BLaER1 (cell line): ENCODE results near the gene GPR162.

Experiments used
- H3K27ac ChIP-seq: shearing (Covaris generic); formaldehyde crosslinking; 2 replicates; pipeline ENCODE4 v1.8.1; 2022
- H3K27me3 ChIP-seq: shearing (Covaris generic); formaldehyde crosslinking; 2 replicates; pipeline ENCODE4 v1.8.1; 2022
- H3K36me3 ChIP-seq: shearing (Covaris generic); formaldehyde crosslinking; 2 replicates; pipeline ENCODE4 v1.8.1; 2022
- H3K4me1 ChIP-seq: shearing (Covaris generic); formaldehyde crosslinking; 2 replicates; pipeline ENCODE4 v1.8.1; 2022
- H3K4me2 ChIP-seq: shearing (Covaris generic); formaldehyde crosslinking; 2 replicates; pipeline ENCODE4 v1.8.1; 2022
- H3K4me3 ChIP-seq: shearing (Covaris generic); formaldehyde crosslinking; 2 replicates; pipeline ENCODE4 v1.8.1; 2022
- H3K9ac ChIP-seq: shearing (Covaris generic); formaldehyde crosslinking; 2 replicates; pipeline ENCODE4 v1.8.1; 2022
- H3K9me3 ChIP-seq: shearing (Covaris generic); formaldehyde crosslinking; 2 replicates; pipeline ENCODE4 v1.8.1; 2022
- H4K20me1 ChIP-seq: shearing (Covaris generic); formaldehyde crosslinking; 2 replicates; pipeline ENCODE4 v1.8.1; 2022
- Cebpa-rat ChIP-seq: shearing (Covaris generic); IDR thresholded peaks from 2 replicates; pipeline ENCODE4 v1.8.1; 2022

GPR162 gene

GRCh38 chr12:6842075-6842474, 20.5 kb downstream of the GPR162 start:
- Histone ChIP-seq H3K36me3 (peaks cover 23% of the 10 kb centered on the region), H3K4me1 (peaks cover 11% of the 10 kb centered on the region), H3K4me2 (no peak overlapping the region), H3K27ac (no peak overlapping the region), H3K9me3 (no peaks in the 10 kb centered on the region), H3K9ac (no peak overlapping the region), H3K4me3 (no peak overlapping the region), H3K27me3 (peaks cover 4% of the 10 kb centered on the region; the same call in 1 of the 2 replicates), H4K20me1 (no peaks in the 10 kb centered on the region)
- TF ChIP-seq Cebpa-rat = no peak

GRCh38 chr12:6843118-6843902, 21.7 kb downstream of the GPR162 start:
- H3K27ac ChIP-seq = no peak overlapping the region
- H3K27me3 ChIP-seq = no peaks in the 10 kb centered on the region; the same call in 1 of the 2 replicates
- no peak for TF ChIP-seq Cebpa-rat
- H3K36me3 ChIP-seq = peaks cover 35% of the 10 kb centered on the region
- no peaks in the 10 kb centered on the region for H3K9me3 ChIP-seq
- no peak overlapping the region for H3K4me3 ChIP-seq
- H3K4me1 ChIP-seq = peaks cover 11% of the 10 kb centered on the region
- no peak overlapping the region for H3K4me2 ChIP-seq
- no peak overlapping the region for H3K9ac ChIP-seq
- H4K20me1 ChIP-seq = no peaks in the 10 kb centered on the region

GRCh38 chr12:6845395-6845794, 23.8 kb downstream of the GPR162 start:
- Histone ChIP-seq H3K4me2 (no peak overlapping the region), H3K9ac (no peak overlapping the region), H3K36me3 (peaks cover 55% of the 10 kb centered on the region), H3K9me3 (no peaks in the 10 kb centered on the region), H3K4me1 (peaks cover 19% of the 10 kb centered on the region), H4K20me1 (no peaks in the 10 kb centered on the region), H3K27ac (no peak overlapping the region), H3K4me3 (no peak overlapping the region), H3K27me3 (no peaks in the 10 kb centered on the region)
- TF ChIP-seq Cebpa-rat = no peak

GRCh38 chr12:6846316-6846869, 24.8 kb downstream of the GPR162 start:
- 0 out of 2 replicates have a peak overlapping the region, but pooled peaks have one; percentile 15 for H3K9ac ChIP-seq
- no peaks in the 10 kb centered on the region for H3K9me3 ChIP-seq
- peaks cover 25% of the 10 kb centered on the region for H3K4me1 ChIP-seq
- H3K36me3 ChIP-seq = peaks cover 55% of the 10 kb centered on the region
- no peak overlapping the region for H3K4me3 ChIP-seq
- H4K20me1 ChIP-seq = no peaks in the 10 kb centered on the region
- no peak overlapping the region for H3K27ac ChIP-seq
- TF ChIP-seq Cebpa-rat = no peak
- H3K27me3 ChIP-seq = no peaks in the 10 kb centered on the region
- H3K4me2 ChIP-seq = no peak overlapping the region

- H4K20me1 ChIP-seq = no peaks in the 10 kb centered on the region
- no peak overlapping the region for H3K4me3 ChIP-seq
- no peak overlapping the region for H3K4me2 ChIP-seq
- peaks cover 55% of the 10 kb centered on the region for H3K36me3 ChIP-seq
- H3K27me3 ChIP-seq = no peaks in the 10 kb centered on the region
- no peak for TF ChIP-seq Cebpa-rat
- H3K9ac ChIP-seq = 0 out of 2 replicates have a peak overlapping the region, but pooled peaks have one; percentile 11
- H3K4me1 ChIP-seq = peaks cover 25% of the 10 kb centered on the region
- H3K27ac ChIP-seq = no peak overlapping the region
- H3K9me3 ChIP-seq = no peaks in the 10 kb centered on the region
These were observed 26.1 kb downstream of the GPR162 start for GRCh38 chr12:6847676-6848075.

- H3K4me3 ChIP-seq = peak overlapping the region; percentile 72
- no peaks in the 10 kb centered on the region for H3K9me3 ChIP-seq
- H3K36me3 ChIP-seq = peaks cover 55% of the 10 kb centered on the region
- H3K4me1 ChIP-seq = peaks cover 41% of the 10 kb centered on the region
- no peak for TF ChIP-seq Cebpa-rat
- no peaks in the 10 kb centered on the region for H3K27me3 ChIP-seq
- H3K4me2 ChIP-seq = peak overlapping the region; percentile 93
- H3K27ac ChIP-seq = no peak overlapping the region
- H3K9ac ChIP-seq = peak overlapping the region; percentile 83
- H4K20me1 ChIP-seq = 0 out of 2 replicates have a peak, but pooled peaks cover 14% of the 10 kb centered on the region
These were observed 27.8 kb downstream of the GPR162 start for GRCh38 chr12:6849427-6849826.

GRCh38 chr12:6849976-6850560, 28.4 kb downstream of the GPR162 start:
- Histone ChIP-seq H3K27me3 (no peaks in the 10 kb centered on the region), H3K27ac (peak overlapping the region; percentile 79; the same call in 1 of the 2 replicates), H3K9me3 (no peaks in the 10 kb centered on the region), H3K4me1 (peaks cover 41% of the 10 kb centered on the region), H3K36me3 (peaks cover 55% of the 10 kb centered on the region), H3K4me2 (peak overlapping the region; percentile 93), H4K20me1 (0 out of 2 replicates have a peak, but pooled peaks cover 16% of the 10 kb centered on the region), H3K4me3 (peak overlapping the region; percentile 72), H3K9ac (peak overlapping the region; percentile 83)
- no peak for TF ChIP-seq Cebpa-rat

- Histone ChIP-seq H3K36me3 (peaks cover 55% of the 10 kb centered on the region), H3K9me3 (no peaks in the 10 kb centered on the region)
These were observed 29.2 kb downstream of the GPR162 start for GRCh38 chr12:6850796-6851152.

GRCh38 chr12:6851153-6851920, 29.7 kb downstream of the GPR162 start, which contains the start of gene CDCA3:
Gene CDCA3, minus strand, starts transcription at chr12:6851286. Its CDS starts 334 bp downstream, at chr12:6850952.
- peaks cover 55% of the 10 kb centered on the region for H3K36me3 ChIP-seq
- TF ChIP-seq Cebpa-rat = no peak

More at GRCh38 chr12:6850796-6851152, 29.2 kb downstream of the GPR162 start:
- Histone ChIP-seq H3K9ac (peak overlapping the region; percentile 83), H4K20me1 (0 out of 2 replicates have a peak, but pooled peaks cover 16% of the 10 kb centered on the region), H3K4me2 (peak overlapping the region; percentile 93), H3K4me3 (peak overlapping the region; percentile 72), H3K4me1 (peaks cover 41% of the 10 kb centered on the region), H3K27ac (peak overlapping the region; percentile 79), H3K27me3 (no peaks in the 10 kb centered on the region)
- TF ChIP-seq Cebpa-rat = no peak

More at GRCh38 chr12:6851153-6851920, 29.7 kb downstream of the GPR162 start, which contains the start of gene CDCA3:
- Histone ChIP-seq H3K27me3 (no peaks in the 10 kb centered on the region), H3K9me3 (no peaks in the 10 kb centered on the region), H3K4me1 (peaks cover 41% of the 10 kb centered on the region), H4K20me1 (0 out of 2 replicates have a peak, but pooled peaks cover 16% of the 10 kb centered on the region), H3K4me2 (peak within 1 kb of the TSS; percentile 93), H3K4me3 (peak within 1 kb of the TSS; percentile 72), H3K9ac (peak within 1 kb of the TSS; percentile 83), H3K27ac (peak within 1 kb of the TSS; percentile 85)
